GM13976 (cell line): Measurements from ENCODE around the gene ABHD16B.

Source experiments
- DNase-seq: peaks from one replicate; pipeline ENCODE4 v3.0.0; 2012; ENCODE audit warnings: low spot score
- in situ Hi-C: fragments of 300-500 bp; cut with MboI; formaldehyde crosslinking; loops from one replicate; pipeline ENCODE4 v1.12.0; 2022; ENCODE audit warnings: low sequenced_read_pairs, mixed read lengths, inconsistent platforms; ENCODE audit not compliant: unreplicated experiment
- TF ChIP-seq, protein P1 (sequence below): IDR thresholded peaks from 2 replicates; pipeline ENCODE4 v1.5.1; 2012; ENCODE audit warnings: borderline replicate concordance, mild to moderate bottlenecking; ENCODE audit not compliant: insufficient read depth; ENCODE audit errors: extremely low read depth, missing control alignments, control extremely low read depth

The ABHD16B gene

DNA sequence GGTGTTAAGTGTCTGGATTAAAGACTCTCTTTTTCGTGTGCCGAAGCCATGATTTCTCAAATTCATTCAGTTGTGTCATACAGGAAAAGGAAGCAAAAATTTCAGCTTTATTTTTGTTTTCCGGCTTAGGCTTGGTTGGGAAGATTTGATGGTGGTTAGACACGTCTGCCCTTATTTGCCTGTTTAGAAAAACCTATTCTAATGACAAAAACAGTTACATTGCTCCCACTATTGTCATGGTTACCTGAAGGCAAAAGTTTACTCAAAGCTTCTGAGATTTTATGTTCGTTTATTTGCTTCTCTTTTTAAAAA lies 34.6 kb downstream of the ABHD16B start:
- in situ Hi-C loops: no loop called here
- TF ChIP-seq, protein P1, sequence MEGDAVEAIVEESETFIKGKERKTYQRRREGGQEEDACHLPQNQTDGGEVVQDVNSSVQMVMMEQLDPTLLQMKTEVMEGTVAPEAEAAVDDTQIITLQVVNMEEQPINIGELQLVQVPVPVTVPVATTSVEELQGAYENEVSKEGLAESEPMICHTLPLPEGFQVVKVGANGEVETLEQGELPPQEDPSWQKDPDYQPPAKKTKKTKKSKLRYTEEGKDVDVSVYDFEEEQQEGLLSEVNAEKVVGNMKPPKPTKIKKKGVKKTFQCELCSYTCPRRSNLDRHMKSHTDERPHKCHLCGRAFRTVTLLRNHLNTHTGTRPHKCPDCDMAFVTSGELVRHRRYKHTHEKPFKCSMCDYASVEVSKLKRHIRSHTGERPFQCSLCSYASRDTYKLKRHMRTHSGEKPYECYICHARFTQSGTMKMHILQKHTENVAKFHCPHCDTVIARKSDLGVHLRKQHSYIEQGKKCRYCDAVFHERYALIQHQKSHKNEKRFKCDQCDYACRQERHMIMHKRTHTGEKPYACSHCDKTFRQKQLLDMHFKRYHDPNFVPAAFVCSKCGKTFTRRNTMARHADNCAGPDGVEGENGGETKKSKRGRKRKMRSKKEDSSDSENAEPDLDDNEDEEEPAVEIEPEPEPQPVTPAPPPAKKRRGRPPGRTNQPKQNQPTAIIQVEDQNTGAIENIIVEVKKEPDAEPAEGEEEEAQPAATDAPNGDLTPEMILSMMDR: no peak
- no peak for DNase-seq

DNA sequence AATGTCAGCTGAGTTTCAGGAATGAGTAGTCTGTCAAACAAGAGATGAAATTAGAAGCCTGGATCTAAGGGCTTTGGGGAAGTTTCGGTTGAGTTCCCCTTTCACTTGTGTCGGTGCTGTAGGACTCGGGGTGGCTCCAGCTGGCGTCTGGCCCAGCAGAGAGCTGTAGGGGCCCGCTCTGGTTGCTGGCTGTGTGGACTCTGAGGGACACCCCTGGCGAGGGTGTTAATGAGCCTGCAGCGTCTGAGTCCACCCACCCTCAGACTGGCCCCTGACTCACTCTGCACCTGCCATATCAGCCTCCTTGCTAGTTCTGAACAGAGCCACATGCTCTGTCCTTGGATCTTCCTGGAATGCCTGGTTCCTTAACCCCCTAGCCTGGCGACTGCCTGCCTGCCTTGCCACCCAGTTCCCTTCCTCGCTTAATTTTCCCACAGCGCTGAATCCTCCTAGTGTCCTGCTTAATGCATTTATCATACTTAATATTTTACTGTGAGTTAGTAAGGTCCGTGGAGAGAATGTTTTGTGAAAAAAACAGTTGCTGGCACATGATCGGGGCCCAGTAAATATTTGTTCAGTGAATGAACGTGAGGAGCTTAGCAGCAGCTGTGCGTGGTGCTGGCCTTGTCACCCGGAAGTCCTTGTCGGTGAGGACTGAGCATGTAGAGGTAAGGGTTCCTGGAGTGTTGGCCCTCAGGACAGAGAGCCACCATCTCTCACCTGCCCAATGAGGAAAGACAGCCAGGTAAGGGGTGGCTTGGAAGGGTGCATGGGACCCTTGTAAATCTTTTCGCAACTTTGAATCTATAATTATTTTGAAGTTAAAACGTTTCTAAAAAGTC lies 35.2 kb downstream of the ABHD16B start:
- in situ Hi-C loops: no loop called here
- TF ChIP-seq, protein P1: no peak
- peak; percentile 75 for DNase-seq

DNA sequence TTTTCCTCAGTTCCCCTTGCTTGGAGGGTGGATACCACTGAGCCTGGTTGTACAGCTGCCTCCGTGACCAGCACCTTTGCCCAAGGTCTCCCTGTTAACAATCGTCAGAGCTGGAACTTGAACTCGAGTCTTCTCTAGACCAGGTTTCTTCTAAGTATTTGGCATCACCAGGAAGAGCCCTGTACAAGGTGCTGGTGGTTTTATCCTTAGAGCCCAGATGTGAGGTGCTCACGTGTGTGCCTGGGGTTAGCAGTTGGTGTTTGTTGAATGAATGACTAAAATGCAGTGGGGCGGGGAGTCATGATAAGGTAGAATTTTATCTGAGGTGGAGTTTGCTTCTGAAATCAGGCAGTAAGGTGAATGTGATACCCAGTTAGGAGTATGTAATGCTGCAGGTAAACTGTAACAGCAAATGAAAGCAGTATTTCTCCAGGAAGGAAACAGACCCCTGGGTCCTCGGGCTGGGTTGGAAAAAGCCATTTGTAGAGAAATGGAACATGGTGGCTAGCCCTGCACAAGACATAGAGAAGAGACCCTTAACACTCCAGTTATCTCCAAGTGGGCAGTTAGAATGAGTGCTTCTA lies 36.8 kb downstream of the ABHD16B start:
- TF ChIP-seq, protein P1: no peak
- in situ Hi-C loops: no loop called here
- DNase-seq: no peak

DNA sequence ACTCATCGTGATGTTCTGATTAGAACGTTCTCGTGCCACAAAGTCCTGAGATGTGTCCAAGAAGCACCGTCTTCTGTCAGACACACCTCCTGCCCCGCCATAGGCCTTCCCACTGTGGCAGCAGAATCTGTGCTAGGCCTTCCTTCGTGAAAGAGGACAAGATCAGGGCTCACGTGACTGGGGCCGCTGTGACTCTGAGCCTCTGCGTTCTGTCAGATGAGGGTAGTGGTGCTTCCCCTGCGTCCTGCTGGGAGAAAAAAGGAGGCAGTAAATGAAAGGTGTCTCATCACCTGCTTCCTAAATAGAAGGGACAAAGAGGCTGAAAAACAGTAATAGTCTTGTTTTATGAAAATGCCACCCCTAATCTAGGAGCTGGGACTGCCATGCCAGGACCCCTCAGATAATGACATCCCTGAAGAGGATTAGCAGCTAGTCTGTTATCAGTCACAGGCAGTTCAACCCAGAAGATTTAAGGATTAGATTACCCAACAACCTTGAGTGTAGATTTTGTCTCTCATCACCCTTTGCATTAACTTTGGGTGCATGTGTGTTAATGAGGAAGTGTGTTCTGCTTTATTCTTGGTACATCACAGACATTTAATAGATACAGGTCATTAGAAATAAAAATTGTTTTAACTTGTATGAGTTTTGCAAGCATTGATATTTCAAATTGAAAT lies 37.7 kb downstream of the ABHD16B start:
- no peak for DNase-seq
- in situ Hi-C loops: no loop called here

DNA sequence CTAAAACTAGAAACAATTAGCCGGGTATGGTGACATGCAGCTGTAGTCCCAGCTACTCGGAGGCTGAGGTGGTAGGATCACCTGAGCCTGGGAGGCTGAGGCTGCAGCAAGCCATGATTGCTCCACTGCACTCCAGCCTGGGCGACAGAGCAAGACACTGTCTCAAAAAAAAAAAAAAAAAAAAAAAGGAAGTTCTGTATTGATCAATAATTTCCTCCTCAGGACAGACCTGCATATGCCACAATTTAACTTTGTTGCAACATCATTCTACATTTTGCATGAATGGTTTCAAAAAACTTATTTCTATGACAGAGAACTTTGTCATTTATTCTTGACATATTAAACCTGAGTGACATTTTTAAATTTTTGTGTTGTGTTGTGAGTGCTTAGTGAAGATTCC lies 39.1 kb downstream of the ABHD16B start:
- no peak for DNase-seq
- TF ChIP-seq, protein P1: no peak
- in situ Hi-C loops: no loop called here

More for the DNA sequence above, 37.7 kb downstream of the ABHD16B start:
- TF ChIP-seq, protein P1: no peak

DNA sequence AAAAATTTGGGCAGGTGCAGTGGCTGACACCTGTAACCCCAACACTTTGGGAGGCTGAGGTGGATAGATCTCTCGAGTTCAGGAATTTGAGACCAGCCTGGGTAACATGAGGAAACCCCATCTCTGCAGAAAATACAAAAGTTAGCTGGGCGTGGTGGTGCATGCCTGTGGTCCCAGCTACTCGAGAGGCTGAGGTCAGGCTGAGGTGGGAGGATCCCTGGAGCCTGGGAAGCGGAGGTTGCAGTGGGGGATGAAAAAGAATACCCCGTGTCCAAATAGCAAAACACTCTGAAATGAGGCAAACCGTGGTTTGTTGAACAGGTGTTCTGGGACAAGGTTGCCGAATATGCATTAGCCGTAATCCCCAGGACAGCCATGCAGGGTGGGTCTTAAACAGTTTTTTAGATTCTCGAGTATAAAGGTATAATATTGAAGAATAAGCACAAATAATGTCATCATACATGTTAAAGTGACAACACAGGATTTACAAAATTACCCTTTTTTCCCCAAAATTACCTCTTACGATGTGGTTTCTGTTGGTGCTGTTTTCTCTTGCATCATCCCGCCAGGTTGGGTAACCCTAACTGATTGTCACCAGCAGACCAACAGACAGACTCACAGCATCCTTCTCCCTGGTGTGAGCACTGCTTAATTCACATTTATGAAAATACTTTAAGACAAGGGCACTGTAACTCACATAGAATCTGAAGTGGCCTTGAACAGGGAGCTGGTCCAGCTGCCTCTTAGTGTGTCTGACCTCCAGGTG lies 42.7 kb downstream of the ABHD16B start:
- TF ChIP-seq, protein P1: no peak
- in situ Hi-C loops: no loop called here

More for the DNA sequence above, 42.7 kb downstream of the ABHD16B start:
- DNase-seq: no peak
